Karpas-422 (cell line): Measurements from ENCODE around the gene SPRR1A. TPM values are rescaled to one million over a fixed set of nuclear protein-coding genes. Genes with fewer than 3 reads are reported as not detected.

Experiments
- DNase-seq: peaks from one replicate; pipeline ENCODE4 v3.0.0-alpha.2; 2015
- H2AFZ ChIP-seq: fragments of 200-600 bp; sonication (generic); 2 replicates; pipeline ENCODE4 v1.6.1; 2014; ENCODE audit warnings: antibody characterized with exemption, low read length, mixed read lengths
- H3K27ac ChIP-seq: fragments of 200-600 bp; sonication (generic); 2 replicates; pipeline ENCODE4 v1.5.1; 2014; ENCODE audit warnings: mild to moderate bottlenecking, low read length, moderate library complexity
- H3K27me3 ChIP-seq: fragments of 200-600 bp; sonication (generic); 2 replicates; pipeline ENCODE4 v1.6.1; 2014; ENCODE audit warnings: low read length, mixed read lengths
- H3K36me3 ChIP-seq: fragments of 200-600 bp; sonication (generic); 2 replicates; pipeline ENCODE4 v1.6.1; 2014; ENCODE audit warnings: low read length, mixed read lengths; ENCODE audit not compliant: insufficient read depth
- H3K4me1 ChIP-seq: fragments of 200-600 bp; sonication (generic); 2 replicates; pipeline ENCODE4 v1.6.1; 2014; ENCODE audit warnings: mild to moderate bottlenecking, low read length, mixed read lengths
- H3K4me2 ChIP-seq: fragments of 200-600 bp; sonication (generic); 2 replicates; pipeline ENCODE4 v1.6.1; 2014; ENCODE audit warnings: low read length, low read depth, mild to moderate bottlenecking; ENCODE audit not compliant: poor library complexity, severe bottlenecking
- H3K4me3 ChIP-seq: fragments of 200-600 bp; sonication (generic); 2 replicates; pipeline ENCODE4 v1.5.1; 2014; ENCODE audit warnings: mild to moderate bottlenecking, antibody characterized with exemption, low read length, mixed read lengths
- H3K79me2 ChIP-seq: fragments of 200-600 bp; sonication (generic); 2 replicates; pipeline ENCODE4 v1.6.1; 2014; ENCODE audit warnings: mild to moderate bottlenecking, low read length, mixed read lengths
- H3K9ac ChIP-seq: fragments of 200-600 bp; sonication (generic); 2 replicates; pipeline ENCODE4 v1.6.0; 2014; ENCODE audit warnings: low read length
- H3K9me2 ChIP-seq: fragments of 200-600 bp; sonication (generic), shearing (Covaris generic); replicated peaks from 2 replicates; pipeline ENCODE4 v1.6.0; 2014; ENCODE audit warnings: mild to moderate bottlenecking, low read length, moderate library complexity; ENCODE audit not compliant: insufficient read depth
- H3K9me3 ChIP-seq: fragments of 300-700, 200-600 bp; sonication (generic); 2 replicates; pipeline ENCODE4 v1.6.1; 2014; ENCODE audit warnings: low read length, mixed read lengths
- H4K20me1 ChIP-seq: fragments of 200-600 bp; sonication (generic); 2 replicates; pipeline ENCODE4 v1.6.1; 2014; ENCODE audit warnings: mild to moderate bottlenecking, antibody characterized with exemption, low read length, low read depth; ENCODE audit not compliant: insufficient read depth
- total RNA-seq: library from RNA; depleted of rRNA; stranded (reverse); fragments of >200 nt; shearing (Covaris generic); gene quantifications from 2 replicates; pipeline ENCODE4 v1.2.3, GENCODE V29; 2014; ENCODE audit warnings: low replicate concordance; rRNA removed

SPRR1A gene, protein sequence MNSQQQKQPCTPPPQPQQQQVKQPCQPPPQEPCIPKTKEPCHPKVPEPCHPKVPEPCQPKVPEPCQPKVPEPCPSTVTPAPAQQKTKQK
- not detected in 2 replicates for total RNA-seq

- no peaks in the 10 kb centered on the region for H3K9me3 ChIP-seq
- no peak within 1 kb of the TSS for H3K4me3 ChIP-seq
- H3K79me2 ChIP-seq = no peaks in the 10 kb centered on the region
- H3K9me2 ChIP-seq = no peaks in the 10 kb centered on the region
- no peaks in the 10 kb centered on the region for H3K27me3 ChIP-seq
- H3K4me1 ChIP-seq = peaks cover 19% of the 10 kb centered on the region
- no peak within 1 kb of the TSS for H3K27ac ChIP-seq
- no peak within 1 kb of the TSS for H3K9ac ChIP-seq
- no peaks in the 10 kb centered on the region for H3K36me3 ChIP-seq
- H4K20me1 ChIP-seq = no peaks in the 10 kb centered on the region
- no peak within 1 kb of the TSS for H2AFZ ChIP-seq
- H3K4me2 ChIP-seq = no peak within 1 kb of the TSS
- no peak for DNase-seq
These were observed at the start of gene SPRR1A for GRCh38 chr1:152983743-152984142. SPRR1A (plus strand) TSS chr1:152984081; CDS start chr1:152985231, 1,150 bp downstream.

DNA sequence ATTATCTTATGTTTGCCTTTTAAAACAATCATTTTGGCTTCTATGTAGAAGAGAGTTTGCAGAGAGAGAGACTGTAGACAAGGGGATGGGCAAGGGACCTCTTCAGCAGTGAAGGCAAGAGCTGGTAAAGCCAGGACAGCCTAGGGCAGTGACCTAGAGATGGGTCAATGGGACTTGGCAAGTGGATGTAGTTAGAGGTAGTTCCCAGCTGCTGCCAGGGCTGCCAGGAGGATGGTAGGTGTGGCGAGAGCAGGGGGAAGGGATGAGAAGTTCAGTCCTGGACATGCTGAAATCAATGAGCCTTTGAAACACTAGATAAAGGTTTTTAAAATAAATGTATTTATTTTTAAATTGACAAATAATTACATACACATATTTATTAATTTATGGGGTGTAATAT, 43.3 kb upstream of the SPRR1A start:
- Histone ChIP-seq H3K36me3 (no peaks in the 10 kb centered on the region), H3K9me3 (no peaks in the 10 kb centered on the region), H3K9ac (no peak overlapping the region), H3K9me2 (no peaks in the 10 kb centered on the region), H3K27ac (no peak overlapping the region), H2AFZ (no peak overlapping the region), H3K4me2 (no peak overlapping the region), H3K27me3 (no peaks in the 10 kb centered on the region), H3K79me2 (no peaks in the 10 kb centered on the region), H3K4me3 (no peak overlapping the region), H4K20me1 (no peaks in the 10 kb centered on the region), H3K4me1 (no peaks in the 10 kb centered on the region)
- no peak for DNase-seq

DNA sequence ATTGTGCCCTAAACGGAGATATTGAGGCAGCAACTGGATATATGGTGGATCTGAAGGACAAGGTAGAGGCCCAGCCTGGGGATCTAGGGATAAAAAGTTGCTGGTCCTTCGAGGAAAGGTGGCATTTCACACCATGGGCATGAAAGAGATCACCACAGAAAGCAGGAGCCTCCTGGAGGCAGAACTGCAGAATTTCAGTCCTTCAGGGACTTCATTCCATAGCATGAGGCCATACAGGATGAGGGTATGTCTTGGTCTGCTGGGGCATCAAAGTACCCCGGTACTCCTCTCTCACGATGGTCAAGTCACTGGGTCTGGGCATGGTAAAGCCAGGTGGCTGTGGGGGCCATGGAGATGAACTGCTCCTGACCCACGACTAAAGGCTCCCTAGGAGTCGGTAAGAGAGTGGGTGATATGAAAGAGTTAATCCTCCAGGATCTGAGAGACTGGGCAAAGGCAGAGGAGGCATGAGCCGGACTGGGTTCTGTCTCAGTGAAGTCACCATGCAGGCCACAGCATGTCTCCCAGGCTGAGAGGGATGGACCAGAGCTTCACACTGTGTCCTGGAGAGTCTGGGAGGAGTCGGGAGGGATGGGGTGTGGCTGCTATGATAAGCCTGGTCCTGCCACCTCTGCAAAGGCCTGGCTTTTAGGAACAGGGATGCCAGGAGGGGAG, 42.7 kb upstream of the SPRR1A start:
- Histone ChIP-seq H3K27me3 (no peaks in the 10 kb centered on the region), H3K79me2 (no peaks in the 10 kb centered on the region), H3K4me1 (no peaks in the 10 kb centered on the region), H3K36me3 (no peaks in the 10 kb centered on the region), H3K4me3 (no peak overlapping the region), H3K27ac (no peak overlapping the region), H3K4me2 (no peak overlapping the region), H4K20me1 (no peaks in the 10 kb centered on the region), H3K9me3 (no peaks in the 10 kb centered on the region), H3K9ac (no peak overlapping the region), H2AFZ (no peak overlapping the region), H3K9me2 (no peaks in the 10 kb centered on the region)
- DNase-seq = no peak

GRCh38 chr1:152942161-152942560, 41.7 kb upstream of the SPRR1A start:
- Histone ChIP-seq H3K9me3 (no peaks in the 10 kb centered on the region), H2AFZ (no peak overlapping the region), H4K20me1 (no peaks in the 10 kb centered on the region), H3K9me2 (no peaks in the 10 kb centered on the region), H3K79me2 (no peaks in the 10 kb centered on the region), H3K4me3 (no peak overlapping the region), H3K36me3 (no peaks in the 10 kb centered on the region), H3K4me1 (no peaks in the 10 kb centered on the region), H3K27me3 (no peaks in the 10 kb centered on the region), H3K27ac (no peak overlapping the region), H3K4me2 (no peak overlapping the region), H3K9ac (no peak overlapping the region)
- DNase-seq = no peak

DNA sequence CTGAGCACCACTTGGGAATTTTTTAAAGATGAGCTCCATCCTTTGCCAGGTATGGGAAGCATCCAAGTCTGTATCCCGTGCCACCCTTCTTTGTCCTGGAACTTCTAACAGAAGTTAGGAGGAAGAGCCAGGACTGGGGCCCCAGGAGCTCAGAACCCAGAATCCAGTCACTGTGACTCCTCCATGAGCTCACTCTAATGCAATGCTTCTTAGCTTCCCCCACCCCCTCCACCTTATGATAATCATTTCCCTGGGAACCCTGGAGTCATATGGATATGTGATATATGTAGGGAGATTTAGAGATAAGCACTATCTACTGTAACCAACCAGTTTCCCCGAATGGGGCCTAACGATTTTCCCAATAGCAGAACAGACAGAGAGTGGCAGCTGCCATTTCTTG, 37.6 kb upstream of the SPRR1A start:
- Histone ChIP-seq H3K27me3 (no peaks in the 10 kb centered on the region), H3K4me1 (no peaks in the 10 kb centered on the region), H2AFZ (no peak overlapping the region), H3K9me3 (no peaks in the 10 kb centered on the region), H4K20me1 (no peaks in the 10 kb centered on the region), H3K36me3 (no peaks in the 10 kb centered on the region), H3K4me2 (no peak overlapping the region), H3K79me2 (no peaks in the 10 kb centered on the region), H3K9me2 (no peaks in the 10 kb centered on the region), H3K9ac (no peak overlapping the region), H3K4me3 (no peak overlapping the region), H3K27ac (no peak overlapping the region)
- DNase-seq = no peak

- Histone ChIP-seq H3K4me1 (no peaks in the 10 kb centered on the region), H3K9me3 (no peaks in the 10 kb centered on the region), H4K20me1 (no peaks in the 10 kb centered on the region), H3K4me3 (no peak within 1 kb of the TSS), H3K9ac (no peak within 1 kb of the TSS), H3K79me2 (no peaks in the 10 kb centered on the region), H3K27ac (no peak within 1 kb of the TSS), H3K36me3 (no peaks in the 10 kb centered on the region), H3K9me2 (no peaks in the 10 kb centered on the region), H2AFZ (no peak within 1 kb of the TSS), H3K27me3 (no peaks in the 10 kb centered on the region), H3K4me2 (no peak within 1 kb of the TSS)
- DNase-seq = no peak
These were observed 37.1 kb upstream of the SPRR1A start, which contains the start of gene SPRR5 for GRCh38 chr1:152946651-152947256. SPRR5 (plus strand) TSS chr1:152947206; CDS start chr1:152948555, 1,349 bp downstream.

- Histone ChIP-seq H3K4me3 (no peak overlapping the region), H3K79me2 (no peaks in the 10 kb centered on the region), H2AFZ (no peak overlapping the region), H4K20me1 (no peaks in the 10 kb centered on the region), H3K4me2 (no peak overlapping the region), H3K27ac (no peak overlapping the region), H3K9ac (no peak overlapping the region), H3K27me3 (no peaks in the 10 kb centered on the region), H3K36me3 (no peaks in the 10 kb centered on the region), H3K9me2 (no peaks in the 10 kb centered on the region), H3K4me1 (no peaks in the 10 kb centered on the region), H3K9me3 (no peaks in the 10 kb centered on the region)
- no peak for DNase-seq
These were observed 32.2 kb upstream of the SPRR1A start for GRCh38 chr1:152951711-152952110.

DNA sequence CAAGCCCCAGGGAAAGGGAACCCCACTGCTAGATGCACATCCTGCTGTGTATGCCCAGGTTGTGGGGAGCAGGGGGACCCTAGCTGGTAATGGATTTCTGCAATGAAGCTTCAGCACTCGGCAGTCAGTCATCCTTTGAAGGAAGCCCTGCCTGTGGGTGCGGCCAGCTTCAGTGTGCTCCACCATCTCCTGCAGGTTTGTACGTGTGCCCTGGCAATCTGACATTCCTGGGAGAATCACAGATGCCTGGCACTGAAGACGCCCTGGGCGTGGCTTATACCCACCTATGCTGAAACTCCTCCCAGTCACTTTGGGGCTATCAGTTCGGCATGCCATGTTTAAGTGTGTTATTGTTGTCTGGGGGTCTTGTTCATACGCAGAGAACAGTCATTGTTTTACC, 30.1 kb upstream of the SPRR1A start:
- no peaks in the 10 kb centered on the region for H4K20me1 ChIP-seq
- H2AFZ ChIP-seq = no peak overlapping the region
- H3K9me2 ChIP-seq = no peaks in the 10 kb centered on the region
- H3K27ac ChIP-seq = no peak overlapping the region
- H3K9ac ChIP-seq = no peak overlapping the region
- H3K4me2 ChIP-seq = no peak overlapping the region
- no peaks in the 10 kb centered on the region for H3K36me3 ChIP-seq
- no peak overlapping the region for H3K4me3 ChIP-seq
- no peaks in the 10 kb centered on the region for H3K79me2 ChIP-seq
- no peaks in the 10 kb centered on the region for H3K9me3 ChIP-seq
- no peaks in the 10 kb centered on the region for H3K27me3 ChIP-seq
- no peak for DNase-seq
- no peaks in the 10 kb centered on the region for H3K4me1 ChIP-seq
